Measurements from ENCODE around the gene TCF15.

GRCh38 chr20:588476-588875 lies 21.6 kb downstream of the TCF15 start:
- TF ChIP-seq ZBTB39 (CRISPR knock-in tag; IDR thresholded peaks at IDR 0.05) (no peak), SMYD3 (CRISPR knock-in tag; IDR thresholded peaks at IDR 0.05) (no peak), ATF7 (IDR thresholded peaks at IDR 0.05) (no peak), ATF7 (CRISPR knock-in tag; IDR thresholded peaks at IDR 0.05) (no peak), ATF3 (CRISPR knock-in tag; IDR thresholded peaks at IDR 0.05) (no peak), NFKB2 (CRISPR knock-in tag; IDR thresholded peaks at IDR 0.05; ENCODE audit: borderline replicate concordance) (no peak), SATB2 (CRISPR knock-in tag; IDR thresholded peaks at IDR 0.05) (no peak), KAT8 (CRISPR knock-in tag; IDR thresholded peaks at IDR 0.05) (no peak), XBP1 (CRISPR knock-in tag; IDR thresholded peaks at IDR 0.05) (no peak)

All from HepG2 (cell line).